OCI-LY1 (cell line): ENCODE data around the gene SLF1.

Experiments used
- EZH2 ChIP-seq: fragments of 200-600 bp; sonication (generic), shearing (Covaris generic); IDR thresholded peaks from 2 replicates; pipeline ENCODE4 v1.8.0; 2017; ENCODE audit warnings: borderline replicate concordance, mixed run types, mild to moderate bottlenecking, antibody characterized with exemption, low read length, moderate library complexity, mixed read lengths
- TF ChIP-seq, protein P1 (sequence below): fragments of 200-600 bp; sonication (generic), shearing (Covaris generic); IDR thresholded peaks from 2 replicates; pipeline ENCODE4 v1.5.1; 2017; ENCODE audit warnings: mild to moderate bottlenecking, antibody characterized with exemption, low read length, moderate library complexity, mixed read lengths

DNA sequence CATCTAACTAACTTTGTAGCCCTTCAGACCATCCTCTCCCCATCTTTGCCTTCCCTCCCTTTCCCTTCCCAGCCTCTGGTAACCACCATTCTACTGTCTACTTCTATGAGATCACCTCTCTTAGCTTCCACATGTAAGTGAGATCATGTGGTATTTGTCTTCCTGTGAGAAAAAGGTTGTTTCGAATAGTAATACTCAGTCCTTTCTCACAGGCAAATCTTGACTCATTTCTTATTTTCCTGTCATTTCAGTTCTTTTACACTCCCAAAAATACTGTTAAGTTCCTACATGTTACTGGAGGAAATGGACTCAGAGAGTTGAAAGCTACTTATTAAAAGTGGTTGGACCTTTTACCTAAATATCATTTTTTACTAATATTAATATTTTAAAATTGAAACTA, 82.1 kb downstream of the SLF1 start:
- TF ChIP-seq, protein P1, sequence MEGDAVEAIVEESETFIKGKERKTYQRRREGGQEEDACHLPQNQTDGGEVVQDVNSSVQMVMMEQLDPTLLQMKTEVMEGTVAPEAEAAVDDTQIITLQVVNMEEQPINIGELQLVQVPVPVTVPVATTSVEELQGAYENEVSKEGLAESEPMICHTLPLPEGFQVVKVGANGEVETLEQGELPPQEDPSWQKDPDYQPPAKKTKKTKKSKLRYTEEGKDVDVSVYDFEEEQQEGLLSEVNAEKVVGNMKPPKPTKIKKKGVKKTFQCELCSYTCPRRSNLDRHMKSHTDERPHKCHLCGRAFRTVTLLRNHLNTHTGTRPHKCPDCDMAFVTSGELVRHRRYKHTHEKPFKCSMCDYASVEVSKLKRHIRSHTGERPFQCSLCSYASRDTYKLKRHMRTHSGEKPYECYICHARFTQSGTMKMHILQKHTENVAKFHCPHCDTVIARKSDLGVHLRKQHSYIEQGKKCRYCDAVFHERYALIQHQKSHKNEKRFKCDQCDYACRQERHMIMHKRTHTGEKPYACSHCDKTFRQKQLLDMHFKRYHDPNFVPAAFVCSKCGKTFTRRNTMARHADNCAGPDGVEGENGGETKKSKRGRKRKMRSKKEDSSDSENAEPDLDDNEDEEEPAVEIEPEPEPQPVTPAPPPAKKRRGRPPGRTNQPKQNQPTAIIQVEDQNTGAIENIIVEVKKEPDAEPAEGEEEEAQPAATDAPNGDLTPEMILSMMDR: no peak
- no peak for TF ChIP-seq EZH2
